Measurements from ENCODE around the gene NKD2.
"Not testable (repeated sequence)": the region's sequence is repeated elsewhere in the genome, so short reads cannot be mapped to it uniquely, and the experiment has no call there.

DNA sequence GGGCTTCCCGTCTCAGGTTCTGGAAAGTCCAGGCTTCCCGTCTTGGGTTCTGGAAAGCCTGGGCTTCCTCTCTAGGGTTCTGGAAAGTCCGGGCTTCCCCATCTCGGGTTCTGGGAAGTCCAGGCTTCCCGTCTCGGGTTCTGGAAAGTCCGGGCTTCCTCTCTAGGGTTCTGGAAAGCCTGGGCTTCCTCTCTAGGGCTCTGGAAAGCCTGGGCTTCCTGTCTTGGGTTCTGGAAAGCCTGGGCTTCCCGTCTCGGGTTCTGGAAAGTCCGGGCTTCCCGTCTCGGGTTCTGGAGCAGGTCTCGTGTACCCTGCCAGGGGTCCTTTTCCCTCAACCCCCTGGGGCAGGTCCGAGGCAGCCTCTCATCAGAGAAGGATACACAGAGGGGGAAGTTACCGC lies 74.4 kb downstream of the NKD2 start:
- TF ChIP-seq, protein P1, sequence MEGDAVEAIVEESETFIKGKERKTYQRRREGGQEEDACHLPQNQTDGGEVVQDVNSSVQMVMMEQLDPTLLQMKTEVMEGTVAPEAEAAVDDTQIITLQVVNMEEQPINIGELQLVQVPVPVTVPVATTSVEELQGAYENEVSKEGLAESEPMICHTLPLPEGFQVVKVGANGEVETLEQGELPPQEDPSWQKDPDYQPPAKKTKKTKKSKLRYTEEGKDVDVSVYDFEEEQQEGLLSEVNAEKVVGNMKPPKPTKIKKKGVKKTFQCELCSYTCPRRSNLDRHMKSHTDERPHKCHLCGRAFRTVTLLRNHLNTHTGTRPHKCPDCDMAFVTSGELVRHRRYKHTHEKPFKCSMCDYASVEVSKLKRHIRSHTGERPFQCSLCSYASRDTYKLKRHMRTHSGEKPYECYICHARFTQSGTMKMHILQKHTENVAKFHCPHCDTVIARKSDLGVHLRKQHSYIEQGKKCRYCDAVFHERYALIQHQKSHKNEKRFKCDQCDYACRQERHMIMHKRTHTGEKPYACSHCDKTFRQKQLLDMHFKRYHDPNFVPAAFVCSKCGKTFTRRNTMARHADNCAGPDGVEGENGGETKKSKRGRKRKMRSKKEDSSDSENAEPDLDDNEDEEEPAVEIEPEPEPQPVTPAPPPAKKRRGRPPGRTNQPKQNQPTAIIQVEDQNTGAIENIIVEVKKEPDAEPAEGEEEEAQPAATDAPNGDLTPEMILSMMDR (IDR thresholded peaks at IDR 0.05; ENCODE audit: insufficient read depth, low read depth, low read length) = not testable (repeated sequence)
- TF ChIP-seq EZH2 (IDR thresholded peaks at IDR 0.05; ENCODE audit: insufficient read depth, low read length) = not testable (repeated sequence)

All from astrocyte (in vitro differentiated cells and primary cell).